ENCODE measurements around the gene SLC4A3. TPM values are rescaled to one million over a fixed set of nuclear protein-coding genes. Genes with fewer than 3 reads are reported as not detected.

Gene SLC4A3
- polyA plus RNA-seq, 1 experiment: 12.1 TPM

DNA sequence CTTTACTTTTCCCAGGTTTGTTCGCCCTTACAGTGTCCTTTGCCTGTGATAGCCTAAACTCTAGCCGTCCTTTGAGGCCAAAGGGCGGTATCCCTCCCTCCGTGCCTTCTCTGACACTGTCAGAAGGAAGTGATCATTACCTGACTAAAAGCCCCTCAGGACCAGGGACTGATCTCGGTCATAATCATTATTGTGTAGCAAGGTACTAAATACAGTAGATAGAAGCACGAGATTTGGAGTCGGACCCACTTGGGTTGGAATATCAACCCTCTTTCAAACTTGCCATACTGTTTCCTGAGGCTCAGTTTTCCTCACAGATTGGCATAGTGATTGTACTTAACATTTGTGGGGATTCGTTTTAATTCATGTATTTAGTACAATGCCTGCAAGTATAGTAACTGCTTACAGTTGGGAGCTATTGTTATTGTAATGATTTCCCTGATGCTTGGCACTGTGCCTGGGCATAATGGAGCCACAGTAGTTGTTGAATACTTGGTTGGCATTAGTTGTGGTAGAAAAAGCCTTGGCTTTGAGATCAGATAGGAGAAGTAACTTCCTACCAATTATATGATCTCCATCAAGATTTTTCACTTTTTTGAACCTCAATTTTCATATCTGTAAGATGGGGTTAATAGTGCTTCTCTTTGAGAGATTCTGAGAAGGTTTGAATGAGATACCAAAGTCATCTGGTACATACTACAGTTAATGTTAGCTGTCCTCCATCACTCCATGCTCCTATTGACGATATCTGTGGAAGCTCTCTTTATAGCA lies 28.9 kb upstream of the SLC4A3 start:
- H3K27me3 ChIP-seq (ENCODE audit: control insufficient read depth, insufficient read depth, low read length): no peaks in the 10 kb centered on the region
- TF ChIP-seq, protein P1, sequence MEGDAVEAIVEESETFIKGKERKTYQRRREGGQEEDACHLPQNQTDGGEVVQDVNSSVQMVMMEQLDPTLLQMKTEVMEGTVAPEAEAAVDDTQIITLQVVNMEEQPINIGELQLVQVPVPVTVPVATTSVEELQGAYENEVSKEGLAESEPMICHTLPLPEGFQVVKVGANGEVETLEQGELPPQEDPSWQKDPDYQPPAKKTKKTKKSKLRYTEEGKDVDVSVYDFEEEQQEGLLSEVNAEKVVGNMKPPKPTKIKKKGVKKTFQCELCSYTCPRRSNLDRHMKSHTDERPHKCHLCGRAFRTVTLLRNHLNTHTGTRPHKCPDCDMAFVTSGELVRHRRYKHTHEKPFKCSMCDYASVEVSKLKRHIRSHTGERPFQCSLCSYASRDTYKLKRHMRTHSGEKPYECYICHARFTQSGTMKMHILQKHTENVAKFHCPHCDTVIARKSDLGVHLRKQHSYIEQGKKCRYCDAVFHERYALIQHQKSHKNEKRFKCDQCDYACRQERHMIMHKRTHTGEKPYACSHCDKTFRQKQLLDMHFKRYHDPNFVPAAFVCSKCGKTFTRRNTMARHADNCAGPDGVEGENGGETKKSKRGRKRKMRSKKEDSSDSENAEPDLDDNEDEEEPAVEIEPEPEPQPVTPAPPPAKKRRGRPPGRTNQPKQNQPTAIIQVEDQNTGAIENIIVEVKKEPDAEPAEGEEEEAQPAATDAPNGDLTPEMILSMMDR (IDR thresholded peaks at IDR 0.05; ENCODE audit: insufficient read depth, low read depth, low read length): no peak
- peaks cover 13% of the 10 kb centered on the region for H3K36me3 ChIP-seq (ENCODE audit: control insufficient read depth, insufficient read depth, low read length)
- peak overlapping the region; percentile 83 for H3K4me3 ChIP-seq (ENCODE audit: low read depth, low read length)
- ChIA-PET CTCF (interaction anchor here (0.5 to 4.5 kb wide), 10 partner anchors 23 to 427 kb away, joined by 3 to 26 read pairs (median 4); partner anchors contain the start of gene OBSL1), POLR2A (interaction anchor here (0.6 kb wide), 2 partner anchors 24 to 403 kb away, joined by 3 to 4 read pairs; no protein-coding TSS in a partner anchor)
- DNase-seq (ENCODE audit: low read depth): no peak

GRCh38 chr2:219603771-219604170 lies 23.7 kb upstream of the SLC4A3 start:
- POLR2A ChIA-PET: no interaction called here

GRCh38 chr2:219605607-219605954 lies 21.8 kb upstream of the SLC4A3 start:
- DNase-seq (ENCODE audit: low read depth): no peak
- ChIA-PET CTCF (interaction anchor here (1.0 to 1.6 kb wide), 2 partner anchors 10 to 45 kb away, joined by 3 to 4 read pairs; no protein-coding TSS in a partner anchor), POLR2A (no interaction called here)
- Histone ChIP-seq H3K4me3 (ENCODE audit: low read depth, low read length) (no peak overlapping the region), H3K27me3 (ENCODE audit: control insufficient read depth, insufficient read depth, low read length) (no peaks in the 10 kb centered on the region), H3K36me3 (ENCODE audit: control insufficient read depth, insufficient read depth, low read length) (peaks cover 38% of the 10 kb centered on the region)
- TF ChIP-seq, protein P1 (IDR thresholded peaks at IDR 0.05; ENCODE audit: insufficient read depth, low read depth, low read length): no peak

More at GRCh38 chr2:219603771-219604170, 23.7 kb upstream of the SLC4A3 start:
- no peak overlapping the region for H3K4me3 ChIP-seq (ENCODE audit: low read depth, low read length)
- no peaks in the 10 kb centered on the region for H3K27me3 ChIP-seq (ENCODE audit: control insufficient read depth, insufficient read depth, low read length)
- H3K36me3 ChIP-seq (ENCODE audit: control insufficient read depth, insufficient read depth, low read length): peaks cover 34% of the 10 kb centered on the region
- TF ChIP-seq, protein P1 (IDR thresholded peaks at IDR 0.05; ENCODE audit: insufficient read depth, low read depth, low read length): no peak
- CTCF ChIA-PET: interaction anchor here (1.5 to 1.6 kb wide), 2 partner anchors 43 kb away, joined by 3 read pairs; no protein-coding TSS in a partner anchor
- no peak for DNase-seq (ENCODE audit: low read depth)

- ChIA-PET CTCF (no interaction called here), POLR2A (no interaction called here)
- peaks cover 31% of the 10 kb centered on the region for H3K36me3 ChIP-seq (ENCODE audit: control insufficient read depth, insufficient read depth, low read length)
- no peak for DNase-seq (ENCODE audit: low read depth)
- no peak overlapping the region for H3K4me3 ChIP-seq (ENCODE audit: low read depth, low read length)
- H3K27me3 ChIP-seq (ENCODE audit: control insufficient read depth, insufficient read depth, low read length): no peaks in the 10 kb centered on the region
- TF ChIP-seq, protein P1 (IDR thresholded peaks at IDR 0.05; ENCODE audit: insufficient read depth, low read depth, low read length): no peak
Measured at GRCh38 chr2:219607931-219608330, 19.5 kb upstream of the SLC4A3 start.

GRCh38 chr2:219608399-219608964 lies 18.9 kb upstream of the SLC4A3 start:
- Histone ChIP-seq H3K4me3 (ENCODE audit: low read depth, low read length) (no peak overlapping the region), H3K27me3 (ENCODE audit: control insufficient read depth, insufficient read depth, low read length) (no peaks in the 10 kb centered on the region), H3K36me3 (ENCODE audit: control insufficient read depth, insufficient read depth, low read length) (peaks cover 31% of the 10 kb centered on the region)
- POLR2A ChIA-PET: no interaction called here
- CTCF ChIA-PET: interaction anchor here (0.7 kb wide), 1 partner anchor 34 kb away, joined by 3 read pairs; no protein-coding TSS in a partner anchor
- TF ChIP-seq, protein P1 (IDR thresholded peaks at IDR 0.05; ENCODE audit: insufficient read depth, low read depth, low read length): no peak
- no peak for DNase-seq (ENCODE audit: low read depth)

Data from BJ (cell line).